Tibial nerve (tissue), 4 donors: ENCODE data around the gene LBH.

Experiments
- CTCF ChIP-seq, 5 experiments: fragments of 200-600 bp in 3 of 5; fragments of 450-650 bp in 2 of 5; sonication (generic) in 3 of 5; IDR thresholded peaks; one replicate each; pipeline ENCODE4 v1.5.1; 2016 to 2019; ENCODE audit warnings: antibody characterized with exemption in 5 of 5, mild to moderate bottlenecking in 3 of 5, moderate library complexity in 2 of 5
- EP300 ChIP-seq, 2 donors: sonication (generic); formaldehyde crosslinking; IDR thresholded peaks; one replicate each; pipeline ENCODE4 v1.6.1; 2017; ENCODE audit warnings: antibody characterized with exemption in 2 of 2, mild to moderate bottlenecking in 1 of 2
- POLR2A ChIP-seq, 2 donors: fragments of 450-650 bp; IDR thresholded peaks; one replicate each; pipeline ENCODE4 v1.6.1; 2017; ENCODE audit warnings: antibody characterized with exemption in 2 of 2, mild to moderate bottlenecking in 2 of 2, moderate library complexity in 2 of 2

DNA sequence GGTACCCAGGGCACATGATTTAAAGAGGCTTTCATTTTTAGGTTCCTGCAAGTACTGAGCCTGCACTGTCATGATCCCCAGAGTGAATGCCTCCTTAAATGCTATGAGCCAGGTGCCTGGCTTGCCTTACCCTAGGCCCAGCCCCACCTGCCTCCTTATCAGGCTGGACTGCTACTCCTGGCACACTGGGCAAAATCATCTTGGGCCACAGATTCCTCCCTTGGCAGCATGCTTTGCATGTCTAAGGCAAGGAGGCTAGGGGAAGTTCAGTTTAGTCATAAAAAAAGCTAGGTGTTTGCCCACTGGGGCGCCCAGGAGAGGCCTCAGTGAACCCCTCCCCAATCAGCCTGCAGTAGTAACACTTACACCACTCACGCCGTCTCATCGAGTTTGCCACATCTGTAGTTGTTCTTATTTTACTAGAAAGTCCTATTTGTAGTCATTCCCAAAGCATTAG, 45.1 kb downstream of the LBH start:
- TF ChIP-seq CTCF (IDR thresholded peaks at IDR 0.05) (no peak), POLR2A (IDR thresholded peaks at IDR 0.05) (no peak), EP300 (IDR thresholded peaks at IDR 0.05) (no peak)
